H9 (cell line): ENCODE measurements around the gene ANKRD11. TPM values are rescaled to one million over a fixed set of nuclear protein-coding genes. Genes with fewer than 3 reads are reported as not detected.

Experiments used
- DNase-seq: peaks from one replicate; pipeline ENCODE4 v3.0.0-alpha.2; 2017
- H2AFZ ChIP-seq: one replicate; pipeline ENCODE4 v1.6.1; 2013; ENCODE audit warnings: mild to moderate bottlenecking, low read length, control low read depth, moderate library complexity
- H2AK5ac ChIP-seq: 2 replicates; pipeline ENCODE4 v1.6.1; 2013; ENCODE audit warnings: low read length, control low read depth, mixed read lengths; ENCODE audit not compliant: insufficient read length
- H2BK120ac ChIP-seq: one replicate; pipeline ENCODE4 v1.6.1; 2013; ENCODE audit warnings: low read depth, mild to moderate bottlenecking, low read length, control low read depth, inconsistent platforms; ENCODE audit not compliant: poor library complexity, severe bottlenecking
- H2BK12ac ChIP-seq: 2 replicates; pipeline ENCODE4 v1.6.1; 2013; ENCODE audit warnings: low read length, control low read depth, mixed read lengths, low read depth; ENCODE audit not compliant: insufficient read length
- H2BK15ac ChIP-seq: 2 replicates; pipeline ENCODE4 v1.6.1; 2013; ENCODE audit warnings: low read depth, low read length, control low read depth
- H2BK20ac ChIP-seq: one replicate; pipeline ENCODE4 v1.6.1; 2013; ENCODE audit warnings: low read depth, mild to moderate bottlenecking, low read length, control low read depth, inconsistent platforms; ENCODE audit not compliant: poor library complexity, severe bottlenecking
- H2BK5ac ChIP-seq: 2 replicates; pipeline ENCODE4 v1.6.1; 2013; ENCODE audit warnings: low read length, control low read depth, mixed read lengths; ENCODE audit not compliant: insufficient read length
- H3K14ac ChIP-seq: 2 replicates; pipeline ENCODE4 v1.6.1; 2013; ENCODE audit warnings: low read length, control low read depth; ENCODE audit not compliant: insufficient read depth
- H3K18ac ChIP-seq: 2 replicates; pipeline ENCODE4 v1.6.1; 2013; ENCODE audit warnings: low read depth, mild to moderate bottlenecking, mixed read lengths, low read length, control low read depth; ENCODE audit not compliant: insufficient read length
- H3K23ac ChIP-seq: 2 replicates; pipeline ENCODE4 v1.6.1; 2013; ENCODE audit warnings: low read length, control low read depth, mixed read lengths, low read depth; ENCODE audit not compliant: insufficient read length
- H3K23me2 ChIP-seq: 2 replicates; pipeline ENCODE4 v1.6.1; 2013; ENCODE audit warnings: low read depth, mild to moderate bottlenecking, mixed read lengths, low read length, control low read depth; ENCODE audit not compliant: insufficient read length, poor library complexity, severe bottlenecking
- H3K27ac ChIP-seq: 2 replicates; pipeline ENCODE4 v1.5.1; 2013; ENCODE audit warnings: low read length, control low read depth, mixed read lengths, low read depth; ENCODE audit not compliant: insufficient read length
- H3K27me3 ChIP-seq: 2 replicates; pipeline ENCODE4 v1.6.1; 2013; ENCODE audit warnings: low read length, control low read depth, inconsistent platforms; ENCODE audit not compliant: insufficient read depth
- H3K4ac ChIP-seq: 2 replicates; pipeline ENCODE4 v1.6.1; 2013; ENCODE audit warnings: low read depth, mild to moderate bottlenecking, control low read depth, inconsistent platforms, low read length, moderate library complexity
- H3K4me1 ChIP-seq: 2 replicates; pipeline ENCODE4 v1.6.1; 2013; ENCODE audit warnings: low read length, control low read depth, inconsistent platforms; ENCODE audit not compliant: insufficient read depth
- H3K4me2 ChIP-seq: 2 replicates; pipeline ENCODE4 v1.6.1; 2013; ENCODE audit warnings: low read length, control low read depth, mixed read lengths; ENCODE audit not compliant: insufficient read length, insufficient read depth
- H3K56ac ChIP-seq: 2 replicates; pipeline ENCODE4 v1.6.1; 2013; ENCODE audit warnings: low read depth, mild to moderate bottlenecking, mixed read lengths, low read length, control low read depth; ENCODE audit not compliant: insufficient read length
- H3K79me1 ChIP-seq: 2 replicates; pipeline ENCODE4 v1.6.1; 2013; ENCODE audit warnings: low read depth, mild to moderate bottlenecking, moderate library complexity, low read length, control low read depth, inconsistent platforms; ENCODE audit not compliant: insufficient read depth, poor library complexity, severe bottlenecking
- H3K79me2 ChIP-seq: 2 replicates; pipeline ENCODE4 v1.6.1; 2013; ENCODE audit warnings: low read length, control low read depth, inconsistent platforms; ENCODE audit not compliant: insufficient read depth
- H3K9ac ChIP-seq: 2 replicates; pipeline ENCODE4 v1.6.1; 2013; ENCODE audit warnings: low read length, control low read depth, mixed read lengths; ENCODE audit not compliant: insufficient read length; ENCODE audit errors: extremely low read depth
- H3K9me3 ChIP-seq: one replicate; pipeline ENCODE4 v1.6.1; 2013; ENCODE audit warnings: low read depth, low read length, inconsistent platforms; ENCODE audit not compliant: control insufficient read depth
- H3T11ph ChIP-seq: one replicate; pipeline ENCODE4 v1.6.1; 2013; ENCODE audit warnings: mild to moderate bottlenecking, low read length, control low read depth, inconsistent platforms
- H4K20me1 ChIP-seq: one replicate; pipeline ENCODE4 v1.6.1; 2013; ENCODE audit not compliant: control insufficient read depth, insufficient read length, insufficient read depth
- H4K5ac ChIP-seq: 2 replicates; pipeline ENCODE4 v1.6.1; 2013; ENCODE audit warnings: low read depth, mild to moderate bottlenecking, mixed read lengths, low read length, control low read depth; ENCODE audit not compliant: insufficient read length
- H4K8ac ChIP-seq: replicated peaks from 2 replicates; pipeline ENCODE4 v1.6.1; 2013; ENCODE audit warnings: low read length, control low read depth, mixed read lengths, low read depth; ENCODE audit not compliant: insufficient read length
- H4K91ac ChIP-seq: 2 replicates; pipeline ENCODE4 v1.6.1; 2013; ENCODE audit warnings: low read depth, mild to moderate bottlenecking, moderate library complexity, mixed read lengths, low read length, control low read depth; ENCODE audit not compliant: insufficient read length
- H3K27ac Mint-ChIP-seq, 3 experiments: 2 replicates in 2 of 3; 3 replicates in 1 of 3; pipeline ENCODE4 v1.8.0; 2020 to 2021; ENCODE audit warnings: mixed read lengths in 3 of 3, mild to moderate bottlenecking in 1 of 3, moderate library complexity in 1 of 3
- H3K27me3 Mint-ChIP-seq: 2 replicates; pipeline ENCODE4 v1.8.0; 2021; ENCODE audit warnings: low read depth, mild to moderate bottlenecking, moderate library complexity, mixed read lengths
- H3K36me3 Mint-ChIP-seq, 3 experiments: 2 replicates in 2 of 3; 3 replicates in 1 of 3; pipeline ENCODE4 v1.8.0; 2020 to 2021; ENCODE audit warnings: low read depth in 3 of 3, mixed read lengths in 3 of 3; ENCODE audit not compliant: insufficient read depth in 1 of 3
- H3K4me1 Mint-ChIP-seq, 2 experiments: 2 replicates each; pipeline ENCODE4 v1.8.0; 2020; ENCODE audit warnings: mixed read lengths in 2 of 2
- H3K4me3 Mint-ChIP-seq, 2 experiments: 2 replicates in 1 of 2; 3 replicates in 1 of 2; pipeline ENCODE4 v1.8.0; 2020 to 2021; ENCODE audit warnings: mild to moderate bottlenecking in 2 of 2, mixed read lengths in 2 of 2, moderate library complexity in 1 of 2
- H3K9me3 Mint-ChIP-seq, 2 experiments: 2 replicates in 1 of 2; 3 replicates in 1 of 2; pipeline ENCODE4 v1.8.0; 2020; ENCODE audit warnings: mild to moderate bottlenecking in 2 of 2, mixed read lengths in 2 of 2, moderate library complexity in 1 of 2
- CTCF ChIP-seq: fragments of 200-600 bp; sonication (generic); conservative IDR thresholded peaks from 3 replicates; pipeline ENCODE4 v1.8.0; 2021; ENCODE audit warnings: antibody characterized with exemption, mild to moderate bottlenecking
- WGBS: extraction: QIAGEN DNeasy Blood & Tissue Kit; methylation state at CpG from one replicate; pipeline ENCODE4 v1.1.7; 2013; ENCODE audit warnings: missing lambda C conversion rate, low lambda C conversion rate, mixed read lengths; ENCODE audit not compliant: insufficient read length; ENCODE audit errors: extremely low coverage; 5-methylcytosine and 5-hydroxymethylcytosine counted together
- total RNA-seq: library from RNA; stranded (reverse); gene quantifications from 2 replicates; pipeline ENCODE4 v1.2.1, GENCODE V29; 2021

Gene ANKRD11
- total RNA-seq, 1 experiment from 2014 or later, result 181 TPM

- Histone ChIP-seq H3K9me3 (peaks cover 33% of the 10 kb centered on the region), H3K79me1 (no peaks in the 10 kb centered on the region)
- H3K9me3 Mint-ChIP-seq, result peaks cover 13 to 40% of the 10 kb centered on the region in 2 experiments
Measured at GRCh38 chr16:89230255-89230654, 260.1 kb downstream of the ANKRD11 start.

More at GRCh38 chr16:89230255-89230654, 260.1 kb downstream of the ANKRD11 start:
- Histone ChIP-seq H2BK15ac (no peak overlapping the region), H2AK5ac (no peak overlapping the region), H2AFZ (no peak overlapping the region), H3K14ac (no peak overlapping the region), H2BK5ac (no peak overlapping the region), H4K5ac (no peak overlapping the region), H3K18ac (no peak overlapping the region), H4K8ac (no peak overlapping the region), H2BK20ac (no peak overlapping the region), H3K4me1 (no peaks in the 10 kb centered on the region), H4K20me1 (no peaks in the 10 kb centered on the region), H3K4me2 (no peak overlapping the region), H2BK120ac (no peak overlapping the region), H2BK12ac (no peak overlapping the region), H3K27ac (no peak overlapping the region), H3K9ac (no peak overlapping the region), H3K27me3 (no peaks in the 10 kb centered on the region), H3K4ac (no peak overlapping the region), H3K79me2 (no peaks in the 10 kb centered on the region), H3K56ac (no peak overlapping the region), H3T11ph (no peak overlapping the region), H4K91ac (no peak overlapping the region), H3K23me2 (no peaks in the 10 kb centered on the region), H3K23ac (no peak overlapping the region)
- Mint-ChIP-seq H3K36me3 (peaks cover 84 to 92% (median 90%) of the 10 kb centered on the region in 3 experiments), H3K27me3 (no peaks in the 10 kb centered on the region), H3K4me3 (no peak overlapping the region), H3K27ac (no peak overlapping the region), H3K4me1 (no peaks in the 10 kb centered on the region)
- TF ChIP-seq CTCF, result no peak
- DNase-seq, result no peak
- no CpG with 5 or more reads among the region's 14 CpGs for WGBS
